Pulmonary artery endothelial cell (primary cell): ENCODE results near the gene SGO2. TPM values are rescaled to one million over a fixed set of nuclear protein-coding genes. Genes with fewer than 3 reads are reported as not detected.
A peak's percentile ranks its signal among the peaks of the same experiment; 100 is the strongest.

Source experiments
- DNase-seq: peaks from one replicate; pipeline ENCODE4 v3.0.0-alpha.2; 2011; ENCODE audit warnings: low read depth, low spot score
- total RNA-seq: library from RNA; depleted of rRNA; stranded (reverse); fragments of >200 nt; gene quantifications from 2 replicates; pipeline ENCODE4 v1.2.3, GENCODE V29; 2014

Gene SGO2
- 7.0 and 18.2 TPM in 2 replicates for total RNA-seq

GRCh38 chr2:200525882-200526651 is at the start of gene SGO2:
Gene SGO2, plus strand, starts transcription at chr2:200526207. Its CDS starts 6,769 bp downstream, at chr2:200532976.
- DNase-seq, result peak; percentile 60

GRCh38 chr2:200476836-200477235 is 49.2 kb upstream of the SGO2 start:
- DNase-seq, result no peak

GRCh38 chr2:200477667-200478131 is 48.3 kb upstream of the SGO2 start:
- DNase-seq, result no peak

- DNase-seq, result no peak
Observed at GRCh38 chr2:200479692-200480265, 46.2 kb upstream of the SGO2 start.

GRCh38 chr2:200482194-200482593 is 43.8 kb upstream of the SGO2 start:
- no peak for DNase-seq

- DNase-seq, result no peak
Observed at GRCh38 chr2:200483729-200484198, 42.2 kb upstream of the SGO2 start.

GRCh38 chr2:200484934-200485333 is 41.1 kb upstream of the SGO2 start:
- no peak for DNase-seq

- DNase-seq, result no peak
Observed at GRCh38 chr2:200486529-200486928, 39.5 kb upstream of the SGO2 start.

- no peak for DNase-seq
Observed at GRCh38 chr2:200488169-200488568, 37.8 kb upstream of the SGO2 start.

GRCh38 chr2:200490001-200490400 is 36.0 kb upstream of the SGO2 start:
- no peak for DNase-seq

GRCh38 chr2:200492656-200493055 is 33.4 kb upstream of the SGO2 start:
- no peak for DNase-seq

GRCh38 chr2:200494048-200494447 is 32.0 kb upstream of the SGO2 start:
- no peak for DNase-seq

GRCh38 chr2:200496696-200497095 is 29.3 kb upstream of the SGO2 start:
- no peak for DNase-seq

- no peak for DNase-seq
Observed at GRCh38 chr2:200498402-200499162, 27.4 kb upstream of the SGO2 start.

- DNase-seq, result no peak
Observed at GRCh38 chr2:200502196-200502595, 23.8 kb upstream of the SGO2 start.

- no peak for DNase-seq
Observed at GRCh38 chr2:200506679-200507078, 19.3 kb upstream of the SGO2 start.

GRCh38 chr2:200507179-200507578 is 18.8 kb upstream of the SGO2 start:
- no peak for DNase-seq

GRCh38 chr2:200509235-200509611 is 16.8 kb upstream of the SGO2 start:
- no peak for DNase-seq

- DNase-seq, result peak; percentile 57
Observed at GRCh38 chr2:200509612-200510433, 16.2 kb upstream of the SGO2 start, which contains the start of gene KCTD18. Gene KCTD18, minus strand, starts transcription at chr2:200510068. Its CDS starts 3,052 bp downstream, at chr2:200507016.

GRCh38 chr2:200515155-200515554 is 10.9 kb upstream of the SGO2 start:
- no peak for DNase-seq

- DNase-seq, result no peak
Observed at GRCh38 chr2:200523158-200523557, 2.8 kb upstream of the SGO2 start.
